IMR-90 (cell line): ENCODE results near the gene LRPPRC. TPM values are rescaled to one million over a fixed set of nuclear protein-coding genes. Genes with fewer than 3 reads are reported as not detected.
A peak's percentile ranks its signal among the peaks of the same experiment; 100 is the strongest.

Experiments used
- ATAC-seq: fragments of 200-7000 bp; cut with Tn5 transposase; 2 replicates; pipeline ENCODE4 v1.9.1; 2020; ENCODE audit warnings: low read depth, mild to moderate bottlenecking, moderate library complexity
- BruUV-seq: library from RNA; stranded (reverse); fragments of 400-500 nt; replicated peaks from 2 replicates; lab custom pipeline; 2021; lab: Mats Ljungman, UMichigan
- CTCF ChIA-PET: fragments of 300-600 bp; formaldehyde crosslinking; extraction: SDS; loops from one replicate; lab custom pipeline; 2021; ENCODE audit warnings: antibody characterized with exemption; lab: Yijun Ruan, JAX
- POLR2A ChIA-PET: fragments of 300-600 bp; sonication (Branson Sonifier 250); formaldehyde crosslinking; loops from one replicate; lab custom pipeline; 2022; ENCODE audit warnings: antibody characterized with exemption; ENCODE audit not compliant: unreplicated experiment; lab: Charles Lee
- DNase-seq: peaks from one replicate; pipeline ENCODE4 v3.0.0; 2013
- H2AFZ ChIP-seq: replicated peaks from 2 replicates; pipeline ENCODE3; 2013; ENCODE audit warnings: low read length, mild to moderate bottlenecking; ENCODE audit not compliant: poor library complexity
- H2AK5ac ChIP-seq: 2 replicates; pipeline ENCODE4 v1.6.1; 2013; ENCODE audit warnings: low read depth, low read length, inconsistent platforms
- H2AK9ac ChIP-seq: replicated peaks from 2 replicates; pipeline ENCODE3; 2013; ENCODE audit warnings: mild to moderate bottlenecking, low read depth, low read length, moderate library complexity; ENCODE audit not compliant: poor library complexity
- H2BK120ac ChIP-seq: 2 replicates; pipeline ENCODE4 v1.6.1; 2013; ENCODE audit warnings: low read depth, low read length, inconsistent platforms
- H2BK15ac ChIP-seq: 3 replicates; pipeline ENCODE4 v1.6.1; 2013; ENCODE audit warnings: low read depth, low read length, inconsistent platforms
- H2BK20ac ChIP-seq: 2 replicates; pipeline ENCODE4 v1.6.1; 2013; ENCODE audit warnings: low read depth, mild to moderate bottlenecking, inconsistent platforms, low read length, moderate library complexity
- H2BK5ac ChIP-seq: 2 replicates; pipeline ENCODE4 v1.6.1; 2013; ENCODE audit warnings: mild to moderate bottlenecking, low read depth, low read length, inconsistent platforms; ENCODE audit not compliant: poor library complexity, severe bottlenecking
- H3K14ac ChIP-seq: replicated peaks from 2 replicates; pipeline ENCODE4 v1.6.1; 2013; ENCODE audit warnings: low read depth, low read length, inconsistent platforms
- H3K18ac ChIP-seq: 2 replicates; pipeline ENCODE4 v1.6.1; 2013; ENCODE audit warnings: low read depth, low read length, control low read depth
- H3K23ac ChIP-seq: 2 replicates; pipeline ENCODE4 v1.6.1; 2013; ENCODE audit warnings: low read depth, low read length, inconsistent platforms
- H3K27ac ChIP-seq: 2 replicates; pipeline ENCODE4 v1.5.1; 2013; ENCODE audit warnings: mild to moderate bottlenecking, control low read depth, low read length; ENCODE audit not compliant: insufficient read depth
- H3K27me3 ChIP-seq: 2 replicates; pipeline ENCODE4 v1.6.1; 2013; ENCODE audit warnings: low read length; ENCODE audit not compliant: control insufficient read depth, insufficient read depth
- H3K36me3 ChIP-seq: 2 replicates; pipeline ENCODE4 v1.6.1; 2013; ENCODE audit warnings: low read length, mixed read lengths; ENCODE audit not compliant: control insufficient read depth, insufficient read depth
- H3K4ac ChIP-seq: 2 replicates; pipeline ENCODE4 v1.6.1; 2013; ENCODE audit warnings: low read depth, low read length, inconsistent platforms
- H3K4me1 ChIP-seq: 2 replicates; pipeline ENCODE4 v1.6.1; 2013; ENCODE audit warnings: low read length, mixed read lengths; ENCODE audit not compliant: control insufficient read depth, insufficient read depth
- H3K4me2 ChIP-seq: 2 replicates; pipeline ENCODE4 v1.6.1; 2013; ENCODE audit warnings: low read depth, mild to moderate bottlenecking, control low read depth, low read length, moderate library complexity
- H3K4me3 ChIP-seq: 2 replicates; pipeline ENCODE4 v1.5.1; 2013; ENCODE audit warnings: low read depth, mild to moderate bottlenecking, control low read depth, low read length, moderate library complexity; ENCODE audit not compliant: insufficient read depth
- H3K56ac ChIP-seq: 2 replicates; pipeline ENCODE4 v1.6.1; 2013; ENCODE audit warnings: low read length, inconsistent platforms; ENCODE audit not compliant: insufficient read depth; ENCODE audit errors: extremely low read depth
- H3K79me1 ChIP-seq, 2 experiments: 2 replicates each; pipeline ENCODE4 v1.6.1; 2013; ENCODE audit warnings: low read length in 2 of 2, inconsistent platforms in 1 of 2, low read depth in 1 of 2
- H3K9ac ChIP-seq: 2 replicates; pipeline ENCODE4 v1.6.1; 2013; ENCODE audit warnings: low read depth, low read length, control low read depth
- H3K9me1 ChIP-seq: 2 replicates; pipeline ENCODE4 v1.6.1; 2013; ENCODE audit warnings: low read length, inconsistent platforms; ENCODE audit not compliant: insufficient read depth
- H3K9me3 ChIP-seq: 2 replicates; pipeline ENCODE4 v1.6.1; 2013; ENCODE audit warnings: low read length; ENCODE audit not compliant: control insufficient read depth, insufficient read depth
- H4K20me1 ChIP-seq: 2 replicates; pipeline ENCODE4 v1.6.1; 2013; ENCODE audit warnings: low read length, inconsistent platforms; ENCODE audit not compliant: insufficient read depth
- H4K5ac ChIP-seq: 2 replicates; pipeline ENCODE4 v1.6.1; 2013; ENCODE audit warnings: mild to moderate bottlenecking, low read depth, low read length, control low read depth
- H4K8ac ChIP-seq, 2 experiments: 2 replicates each; pipeline ENCODE4 v1.6.1; 2013; ENCODE audit warnings: low read depth in 2 of 2, low read length in 2 of 2, control low read depth in 1 of 2, inconsistent platforms in 1 of 2
- H4K91ac ChIP-seq: 2 replicates; pipeline ENCODE4 v1.6.1; 2013; ENCODE audit warnings: low read depth, low read length, inconsistent platforms; ENCODE audit not compliant: insufficient read depth
- MAFK ChIP-seq: IDR thresholded peaks from 2 replicates; pipeline ENCODE4 v1.6.1; 2012; ENCODE audit warnings: low read depth, low read length, improper control_type of control experiment
- NFE2L2 ChIP-seq: fragments of 150-350 bp; IDR thresholded peaks from 2 replicates; pipeline ENCODE4 v1.6.1; 2016; ENCODE audit warnings: low read depth, mild to moderate bottlenecking, low read length
- WGBS, 2 experiments: methylation state at CpG; one replicate each; pipeline versions ENCODE4 v1.1.5 to v1.1.7; 2013; ENCODE audit warnings: missing lambda C conversion rate in 2 of 2; ENCODE audit not compliant: insufficient read length in 1 of 2; ENCODE audit errors: extremely low coverage in 2 of 2; 5-methylcytosine and 5-hydroxymethylcytosine counted together
- dilution Hi-C: fragments of 300-500 bp; cut with HindIII; formaldehyde crosslinking; loops from one replicate; pipeline ENCODE4 v1.14.3; 2018; ENCODE audit warnings: low sequenced_read_pairs; ENCODE audit not compliant: unreplicated experiment
- in situ Hi-C: fragments of 300-500 bp; cut with MboI; formaldehyde crosslinking; loops from 3 replicates; pipeline ENCODE4 v1.14.3; 2019; ENCODE audit warnings: low sequenced_read_pairs, inconsistent platforms, mixed read lengths
- intact Hi-C: fragments of 100-400 bp; cut with micrococcal nuclease; formaldehyde crosslinking; loops from 2 replicates; pipeline ENCODE4 v1.10.0; 2022
- polyA plus RNA-seq, 3 experiments: library from polyadenylated mRNA; depleted of rRNA; stranded (reverse); fragments of >200 nt; gene quantifications; 2 replicates each; pipeline ENCODE4 v1.2.3, GENCODE V29; 2012; ENCODE audit warnings: low replicate concordance in 1 of 3
- total RNA-seq: library from RNA; depleted of rRNA; stranded (reverse); fragments of >200 nt; gene quantifications from 2 replicates; pipeline ENCODE4 v1.2.3, GENCODE V29; 2012

Gene LRPPRC
- total and polyA plus RNA-seq, 2 of the 4 experiments (the other 2 are of a cell fraction): 30.4 to 36.0 TPM

GRCh38 chr2:43942881-43943280, 52.9 kb downstream of the LRPPRC start:
- Histone ChIP-seq H3K36me3 (peaks cover 12% of the 10 kb centered on the region), H3K9me3 (no peaks in the 10 kb centered on the region), H2AFZ (no peak overlapping the region), H3K4me2 (no peak overlapping the region), H4K8ac (no peak overlapping the region), H3K4ac (no peak overlapping the region), H3K4me1 (0 out of 2 replicates have a peak, but pooled peaks cover 2% of the 10 kb centered on the region), H2AK5ac (no peak overlapping the region), H4K91ac (no peak overlapping the region), H2BK20ac (no peak overlapping the region), H3K27me3 (no peaks in the 10 kb centered on the region), H3K18ac (no peak overlapping the region), H2BK5ac (no peak overlapping the region), H3K14ac (no peak overlapping the region), H3K4me3 (no peak overlapping the region), H2AK9ac (no peak overlapping the region), H4K20me1 (no peaks in the 10 kb centered on the region), H3K23ac (no peak overlapping the region), H2BK120ac (no peak overlapping the region), H3K27ac (no peak overlapping the region), H3K9me1 (no peaks in the 10 kb centered on the region), H2BK15ac (no peak overlapping the region), H3K56ac (no peak overlapping the region), H3K79me1 (peaks cover 2 to 8% of the 10 kb centered on the region in 2 experiments; a peak in 2 of 4 replicates), H4K5ac (no peak overlapping the region), H3K9ac (no peak overlapping the region)
- in situ Hi-C loops: no loop called here
- dilution Hi-C loops: no loop called here
- TF ChIP-seq MAFK (no peak), NFE2L2 (peak; percentile 59; the same call in 1 of the 2 replicates)
- no TSS peak for BruUV-seq
- DNase-seq: no peak
- intact Hi-C loops: loop anchor here (5.0 kb wide), 3 partner anchors 34 to 331 kb away; no protein-coding TSS in a partner anchor
- no CpG with 5 or more reads among the region's 1 CpG for WGBS, 2 experiments
- ATAC-seq: no peak
- ChIA-PET POLR2A (no interaction called here), CTCF (interaction anchor here (1.1 to 1.2 kb wide), 2 partner anchors 9 to 65 kb away, joined by 3 read pairs; no protein-coding TSS in a partner anchor)
